Measurements from ENCODE around the gene MICOS13.
"Not testable (repeated sequence)": the region's sequence is repeated elsewhere in the genome, so short reads cannot be mapped to it uniquely, and the experiment has no call there.

Gene MICOS13

GRCh38 chr19:5698635-5699422, 18.5 kb upstream of the MICOS13 start:
- DNase-seq = no peak

- DNase-seq = no peak
Measured at GRCh38 chr19:5697890-5698634, 17.7 kb upstream of the MICOS13 start.

GRCh38 chr19:5697022-5697889, 16.9 kb upstream of the MICOS13 start:
- no peak for DNase-seq

GRCh38 chr19:5696196-5697021, 16.1 kb upstream of the MICOS13 start:
- no peak for DNase-seq

- DNase-seq = no peak
Measured at GRCh38 chr19:5695649-5696195, 15.4 kb upstream of the MICOS13 start.

GRCh38 chr19:5694956-5695648, 14.8 kb upstream of the MICOS13 start:
- no peak for DNase-seq

- no peak for DNase-seq
Measured at GRCh38 chr19:5694167-5694955, 14.0 kb upstream of the MICOS13 start.

GRCh38 chr19:5693195-5694166, 13.2 kb upstream of the MICOS13 start:
- DNase-seq = no peak

- DNase-seq = no peak
Measured at GRCh38 chr19:5692723-5693194, 12.4 kb upstream of the MICOS13 start.

- DNase-seq = no peak
Measured at GRCh38 chr19:5691822-5692722, 11.8 kb upstream of the MICOS13 start.

- DNase-seq = peak; percentile 16
Measured at GRCh38 chr19:5690955-5691821, 10.9 kb upstream of the MICOS13 start.

GRCh38 chr19:5690125-5690954, 10.0 kb upstream of the MICOS13 start, which contains the start of gene RPL36:
RPL36 (plus strand) TSS chr19:5690295; CDS start chr19:5690508, 213 bp downstream.
- DNase-seq = peak; percentile 96

- not testable (repeated sequence) for DNase-seq
Measured at GRCh38 chr19:5688262-5688881, 8.1 kb upstream of the MICOS13 start.

- DNase-seq = no peak
Measured at GRCh38 chr19:5687360-5688198, 7.3 kb upstream of the MICOS13 start.

All from inflammatory macrophage treated with lipopolysaccharide for 4 hours (primary cell).